ENCODE results near the gene LGR6.

LGR6 gene

GRCh38 chr1:202201266-202201665 is 7.7 kb downstream of the LGR6 start:
- DNase-seq: no peak

DNA sequence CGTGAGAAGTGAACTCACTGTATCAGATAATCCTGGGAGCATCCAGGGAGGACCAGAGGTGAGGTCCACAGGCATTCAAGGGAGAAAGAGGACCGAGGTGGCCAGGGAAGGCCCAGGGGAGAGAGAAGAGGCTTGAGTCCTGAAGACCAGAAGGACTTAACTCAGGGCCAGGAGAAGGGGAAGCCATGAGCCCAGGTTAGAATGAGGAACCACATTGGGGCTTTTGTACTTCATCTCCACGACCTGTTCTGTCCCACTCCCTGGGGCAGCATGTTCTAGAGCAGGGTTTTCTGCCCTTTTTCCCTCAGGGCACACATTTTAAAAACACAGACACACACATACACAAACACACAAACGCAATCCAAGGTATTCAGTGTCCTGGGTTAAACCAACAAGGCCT is 8.4 kb downstream of the LGR6 start:
- no peak for DNase-seq

GRCh38 chr1:202202500-202203168 is 9.0 kb downstream of the LGR6 start:
- no peak for DNase-seq

DNA sequence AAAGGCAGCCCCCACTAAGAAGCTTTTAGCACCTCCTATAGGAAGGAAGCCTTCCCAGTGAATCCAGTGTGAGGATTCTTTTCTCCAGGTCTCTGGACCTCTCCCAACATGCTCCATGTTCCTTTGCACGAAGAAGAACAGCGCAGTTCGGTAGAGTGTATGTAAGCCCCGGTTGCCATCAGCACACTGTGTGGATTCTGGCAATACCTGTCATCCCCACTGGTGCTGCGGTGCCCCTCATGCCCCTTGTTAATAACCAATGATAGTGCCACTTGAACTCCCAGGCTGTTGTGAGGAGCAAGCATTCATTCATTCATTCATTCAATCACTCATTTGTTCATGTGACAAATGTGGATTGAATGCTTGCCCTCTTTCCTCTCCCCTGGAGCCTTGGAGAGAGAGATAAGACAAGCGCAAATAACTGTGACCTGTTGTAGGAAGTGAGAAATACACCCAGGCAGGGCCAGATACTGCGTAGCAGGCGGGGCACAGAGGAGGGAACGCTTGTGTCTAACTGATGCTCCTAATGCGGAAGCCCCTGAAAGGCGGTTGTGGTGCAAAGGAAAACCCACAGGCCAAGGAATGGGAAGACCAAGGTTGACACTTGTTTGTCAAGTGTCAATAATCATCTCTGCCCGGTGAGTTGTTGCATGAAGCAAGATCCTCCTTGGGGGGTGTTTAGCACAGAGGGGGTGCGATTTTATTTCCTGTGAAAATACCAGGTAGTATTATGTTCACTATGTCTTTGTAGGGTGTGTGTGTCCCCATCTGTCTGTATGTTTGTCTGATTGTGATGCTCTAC is 9.8 kb downstream of the LGR6 start:
- DNase-seq: no peak

DNA sequence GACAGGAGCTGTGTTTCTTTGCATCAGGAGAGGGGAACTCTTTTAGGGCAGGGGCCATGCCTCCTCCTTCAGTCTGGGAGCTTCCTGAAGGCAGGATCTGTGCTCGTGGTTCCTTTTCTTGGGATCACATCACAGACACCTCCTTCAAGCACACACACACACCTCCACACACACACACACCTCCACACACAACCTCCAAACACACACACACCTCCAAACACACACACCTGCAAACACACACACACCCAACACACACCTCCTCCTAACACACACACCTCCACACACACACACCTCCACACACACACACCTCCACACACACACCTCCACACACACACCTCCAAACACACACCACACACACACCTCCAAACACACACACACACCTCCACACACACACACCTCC is 10.5 kb downstream of the LGR6 start:
- no peak for DNase-seq

DNA sequence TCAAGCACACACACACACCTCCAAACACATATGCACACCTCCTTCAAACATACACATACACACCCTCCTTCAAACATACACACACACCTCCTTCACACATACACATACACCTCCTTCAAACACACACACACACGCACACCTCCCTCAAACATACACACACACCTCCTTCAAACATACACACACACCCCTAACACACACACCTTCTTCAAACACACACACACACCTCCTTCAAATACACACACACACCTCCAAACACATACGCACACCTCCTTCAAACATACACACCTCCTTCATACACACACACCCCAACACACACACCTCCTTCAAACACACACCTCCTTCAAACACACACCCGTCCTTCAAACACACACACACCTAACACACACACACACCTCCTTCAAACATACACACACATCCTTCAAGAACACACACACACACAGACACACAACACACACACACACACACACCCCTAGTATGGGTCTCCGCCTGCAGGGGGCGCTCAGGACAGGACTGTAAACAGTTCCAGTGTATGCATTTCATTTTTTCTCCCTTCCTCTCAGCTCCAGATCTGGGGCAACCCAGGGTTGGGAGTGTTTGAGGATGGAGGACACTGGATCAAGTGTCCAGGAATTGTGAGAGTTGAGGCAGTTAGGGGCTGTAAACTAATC is 12.1 kb downstream of the LGR6 start:
- no peak for DNase-seq

GRCh38 chr1:202207292-202207691 is 13.7 kb downstream of the LGR6 start:
- DNase-seq: no peak

- no peak for DNase-seq
These were observed 14.8 kb downstream of the LGR6 start for GRCh38 chr1:202208351-202208857.

DNA sequence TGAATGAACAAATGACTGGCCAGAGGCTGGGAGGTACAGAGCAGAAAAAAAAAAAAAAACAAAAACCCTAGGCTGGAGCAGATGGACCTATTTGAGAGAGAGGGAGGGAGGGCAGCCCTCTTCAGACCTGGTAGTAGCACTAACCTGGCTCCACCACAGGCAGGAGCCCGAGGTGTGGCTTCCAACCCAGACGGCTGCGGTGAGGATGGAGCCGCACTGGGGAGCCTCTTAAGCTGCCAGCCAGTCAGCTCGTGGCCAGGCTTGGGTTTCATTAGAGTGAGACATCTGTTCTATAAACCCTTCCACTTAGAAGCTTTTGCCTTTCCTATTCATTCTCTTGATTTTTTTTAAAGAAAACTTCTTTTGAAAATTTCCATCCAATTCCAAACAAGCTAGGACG is 16.8 kb downstream of the LGR6 start:
- no peak for DNase-seq

DNA sequence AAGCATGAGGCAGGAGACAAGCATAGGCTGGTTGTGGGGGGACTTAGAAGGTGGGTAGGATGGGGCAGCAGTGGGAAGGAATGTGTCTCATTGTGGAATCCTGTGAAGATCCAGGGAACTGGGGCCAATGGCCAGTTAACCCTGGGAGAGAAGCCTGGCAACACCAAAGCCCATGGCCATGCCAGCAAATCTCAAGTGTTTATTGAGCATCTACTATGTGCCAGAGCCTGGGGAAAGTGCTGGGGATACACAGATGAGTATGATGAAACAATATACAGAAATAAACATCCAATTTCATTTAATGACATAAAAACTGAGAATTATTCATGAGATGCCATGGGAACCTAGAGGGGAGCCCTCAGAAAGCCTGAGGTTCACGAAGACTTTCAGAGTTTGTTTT is 17.4 kb downstream of the LGR6 start:
- no peak for DNase-seq

- no peak for DNase-seq
These were observed 19.2 kb downstream of the LGR6 start for GRCh38 chr1:202212787-202213186.

DNA sequence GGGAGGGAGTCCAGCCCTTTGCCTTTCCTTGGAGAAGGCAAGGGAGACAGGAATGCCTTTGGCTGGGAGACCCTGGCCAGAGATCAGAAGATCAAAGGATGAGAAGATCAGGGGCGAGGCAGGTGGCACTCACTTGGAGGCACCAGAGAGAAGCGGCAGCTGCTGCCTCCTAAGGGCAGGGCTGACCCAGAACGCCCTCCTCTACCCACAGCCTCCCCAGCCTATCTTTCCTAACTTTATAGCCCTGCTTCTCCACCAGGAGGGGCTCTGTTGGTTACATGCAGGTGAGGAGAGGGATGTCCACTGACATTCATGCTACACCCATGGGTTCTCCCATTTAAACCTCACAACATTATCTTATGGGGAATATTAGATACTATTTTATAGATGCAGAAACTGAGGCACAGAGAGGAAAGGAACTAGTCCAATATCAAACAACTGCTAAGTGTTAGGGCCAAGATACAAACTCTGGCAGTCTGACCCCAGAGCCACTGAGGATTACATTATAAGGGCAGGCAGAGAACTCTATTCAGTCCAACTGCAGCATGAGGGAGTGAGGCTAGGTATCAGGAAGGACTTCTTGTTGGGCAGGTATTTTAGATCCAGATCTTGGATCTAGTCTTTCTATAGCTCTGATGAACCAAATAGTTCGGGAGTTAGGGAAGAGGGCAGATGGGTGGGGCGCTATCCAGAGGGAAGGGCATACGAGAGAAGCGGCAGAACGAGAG is 19.9 kb downstream of the LGR6 start:
- DNase-seq: no peak

DNA sequence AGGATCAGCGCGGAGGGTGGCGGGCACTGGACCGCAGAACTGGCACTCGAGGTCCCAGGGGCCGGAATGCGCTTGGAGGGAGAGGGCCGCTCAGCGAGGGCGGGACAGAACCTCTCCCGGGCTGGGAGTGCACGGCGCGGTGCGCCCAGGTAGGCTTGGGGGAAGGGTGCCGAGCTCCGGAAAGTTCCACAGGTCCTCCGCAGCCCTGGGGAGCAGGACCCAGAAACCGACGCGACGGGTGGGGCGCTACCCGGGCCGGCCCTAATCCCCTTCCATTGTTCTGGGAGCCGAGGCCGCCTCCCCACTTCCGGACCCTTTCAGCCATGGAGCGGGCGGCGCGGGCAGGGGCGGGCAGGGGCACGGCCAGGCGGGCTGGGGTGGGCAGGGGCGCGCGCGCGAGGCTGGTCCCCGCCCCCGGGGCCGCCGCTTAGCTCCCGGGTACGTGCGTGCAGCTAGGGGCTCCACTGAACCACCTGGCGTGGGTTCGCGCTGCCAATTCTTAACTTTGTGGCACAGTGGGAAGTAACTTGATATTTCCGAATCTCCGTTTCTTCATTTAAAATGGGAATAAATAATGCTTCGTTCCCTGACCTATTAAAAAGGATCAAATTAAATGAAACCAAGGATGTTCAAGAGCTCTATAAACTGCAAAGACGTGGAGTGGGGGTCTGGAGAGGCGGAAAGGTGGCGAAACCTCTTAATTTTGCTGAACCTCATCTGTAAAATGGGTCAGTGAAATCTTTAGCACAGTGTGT is 20.7 kb downstream of the LGR6 start:
- no peak for DNase-seq

GRCh38 chr1:202215472-202216130 is 22.0 kb downstream of the LGR6 start:
- no peak for DNase-seq

- DNase-seq: no peak
These were observed 23.1 kb downstream of the LGR6 start for GRCh38 chr1:202216691-202217090.

- DNase-seq: no peak
These were observed 23.9 kb downstream of the LGR6 start for GRCh38 chr1:202217516-202217915.

GRCh38 chr1:202217951-202218350 is 24.4 kb downstream of the LGR6 start:
- no peak for DNase-seq

- no peak for DNase-seq
These were observed 27.1 kb downstream of the LGR6 start for GRCh38 chr1:202220733-202221132.

DNA sequence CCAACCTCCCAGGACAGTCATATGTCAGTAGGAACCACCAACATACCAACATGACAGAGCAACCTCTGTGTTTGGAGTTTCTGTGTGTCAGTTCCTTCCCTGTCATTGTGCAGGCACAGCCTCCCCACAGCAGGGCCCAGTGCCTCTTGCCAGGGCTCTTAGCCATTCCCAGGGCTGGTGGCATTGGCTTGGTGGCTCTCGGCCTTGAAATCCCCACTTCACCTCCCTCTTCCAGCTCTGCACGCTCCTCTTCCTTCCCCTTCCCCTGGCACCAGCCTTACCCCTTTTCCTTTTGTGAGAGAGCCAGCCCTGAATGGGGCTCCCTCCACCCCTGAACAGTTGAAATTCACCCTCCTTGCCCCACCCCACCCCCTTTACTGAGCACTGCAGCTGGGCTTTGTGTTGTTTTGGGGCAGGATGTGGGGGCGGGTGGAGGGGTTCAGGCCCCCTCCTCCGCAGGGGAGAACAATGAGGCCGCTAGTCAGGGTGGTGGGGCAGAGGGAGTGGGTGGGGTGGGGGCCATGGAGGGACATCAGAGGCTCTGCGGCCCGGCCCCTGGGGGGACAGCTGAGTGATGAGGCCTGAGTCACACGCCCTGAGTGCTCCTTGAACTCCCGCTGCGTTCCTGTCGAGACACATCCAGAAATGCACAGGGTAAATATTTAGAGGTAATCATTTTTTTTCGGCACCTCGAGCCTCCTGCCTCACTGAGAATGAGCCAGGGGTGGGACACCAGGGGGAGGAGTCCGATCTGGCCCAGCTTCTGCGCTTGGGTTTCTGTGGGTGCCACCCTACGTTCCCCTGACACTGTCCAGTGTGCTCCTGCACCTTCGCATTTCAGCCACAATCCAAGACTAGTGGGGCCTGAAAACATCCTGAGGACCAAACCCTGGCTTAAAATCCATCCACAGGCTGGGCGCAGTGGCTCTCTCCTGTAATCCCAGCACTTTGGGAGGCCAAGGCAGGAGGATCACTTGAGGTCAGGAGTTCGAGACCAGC is 28.6 kb downstream of the LGR6 start:
- no peak for DNase-seq

DNA sequence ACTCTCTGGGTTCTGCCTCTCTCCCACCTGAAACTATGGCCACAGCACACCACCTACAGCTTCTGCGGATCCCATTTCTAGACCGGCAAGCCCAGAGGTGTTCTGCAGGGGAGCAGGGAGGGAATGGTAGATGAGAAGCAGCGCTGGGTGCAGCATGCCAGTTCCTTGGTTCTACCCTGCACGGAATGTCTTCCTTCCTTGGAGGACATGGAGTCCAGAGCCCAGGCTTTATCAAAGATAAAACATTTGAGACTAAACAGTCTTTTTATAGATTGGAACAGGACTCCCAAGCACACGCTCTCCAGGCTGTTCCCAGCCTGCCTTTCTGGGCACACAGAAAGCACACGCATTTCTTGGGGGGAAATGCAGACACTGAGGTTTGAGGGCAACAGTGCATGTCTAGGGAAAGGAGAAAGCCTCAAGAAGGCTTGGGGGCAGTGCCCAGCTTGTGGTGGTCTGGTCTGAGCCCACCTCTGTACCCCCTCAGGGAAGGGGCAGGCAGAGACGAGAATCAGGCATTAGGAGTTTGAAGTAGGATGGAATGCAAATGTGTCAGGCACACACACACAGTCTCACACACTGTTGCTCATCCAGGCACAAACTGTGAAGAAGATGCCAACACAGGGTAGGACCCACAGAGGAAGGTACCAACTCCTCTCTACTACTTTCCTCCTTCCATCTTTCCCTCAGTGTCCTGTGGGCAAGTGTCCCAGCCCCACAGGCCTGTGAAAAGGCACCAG is 29.7 kb downstream of the LGR6 start:
- no peak for DNase-seq
